ENCODE results near the gene GHRL.

GHRL gene

GRCh38 chr3:10292505-10293419 lies at the start of gene GHRL:
Gene GHRL (minus strand): TSS chr3:10292947. CDS start chr3:10290180, 2,767 bp downstream.
- FAIRE-seq, result no peak

GRCh38 chr3:10341901-10342398 lies 49.2 kb upstream of the GHRL start:
- FAIRE-seq, result no peak

GRCh38 chr3:10340476-10340875 lies 47.7 kb upstream of the GHRL start:
- FAIRE-seq, result no peak

- FAIRE-seq, result no peak
Measured at GRCh38 chr3:10340046-10340445, 47.3 kb upstream of the GHRL start.

- FAIRE-seq, result no peak
Measured at GRCh38 chr3:10339376-10339955, 46.7 kb upstream of the GHRL start.

GRCh38 chr3:10338591-10339353 lies 46.0 kb upstream of the GHRL start:
- FAIRE-seq, result no peak

- FAIRE-seq, result no peak
Measured at GRCh38 chr3:10338164-10338470, 45.4 kb upstream of the GHRL start.

GRCh38 chr3:10337323-10338163 lies 44.8 kb upstream of the GHRL start:
- no peak for FAIRE-seq

- FAIRE-seq, result no peak
Measured at GRCh38 chr3:10336761-10337160, 44.0 kb upstream of the GHRL start.

- FAIRE-seq, result no peak
Measured at GRCh38 chr3:10335871-10336622, 43.3 kb upstream of the GHRL start.

- no peak for FAIRE-seq
Measured at GRCh38 chr3:10335190-10335738, 42.5 kb upstream of the GHRL start.

GRCh38 chr3:10334459-10334858 lies 41.7 kb upstream of the GHRL start:
- no peak for FAIRE-seq

GRCh38 chr3:10334042-10334441 lies 41.3 kb upstream of the GHRL start:
- no peak for FAIRE-seq

GRCh38 chr3:10333349-10333650 lies 40.6 kb upstream of the GHRL start:
- FAIRE-seq, result no peak

GRCh38 chr3:10332481-10333348 lies 40.0 kb upstream of the GHRL start:
- no peak for FAIRE-seq

- FAIRE-seq, result no peak
Measured at GRCh38 chr3:10331320-10331719, 38.6 kb upstream of the GHRL start.

- no peak for FAIRE-seq
Measured at GRCh38 chr3:10330319-10330718, 37.6 kb upstream of the GHRL start.

- no peak for FAIRE-seq
Measured at GRCh38 chr3:10329495-10330015, 36.8 kb upstream of the GHRL start.

- FAIRE-seq, result no peak
Measured at GRCh38 chr3:10328460-10329071, 35.8 kb upstream of the GHRL start.

GRCh38 chr3:10327592-10327991 lies 34.8 kb upstream of the GHRL start:
- no peak for FAIRE-seq

Data from islet of Langerhans (tissue), 1 donor.